ENCODE measurements around the gene KCNV2. TPM values are rescaled to one million over a fixed set of nuclear protein-coding genes. Genes with fewer than 3 reads are reported as not detected.
A peak's percentile ranks its signal among the peaks of the same experiment; 100 is the strongest.

KCNV2 gene
- 1.8 TPM for polyA plus RNA-seq (2012; ENCODE audit: insufficient read depth, insufficient read length, low read depth)

DNA sequence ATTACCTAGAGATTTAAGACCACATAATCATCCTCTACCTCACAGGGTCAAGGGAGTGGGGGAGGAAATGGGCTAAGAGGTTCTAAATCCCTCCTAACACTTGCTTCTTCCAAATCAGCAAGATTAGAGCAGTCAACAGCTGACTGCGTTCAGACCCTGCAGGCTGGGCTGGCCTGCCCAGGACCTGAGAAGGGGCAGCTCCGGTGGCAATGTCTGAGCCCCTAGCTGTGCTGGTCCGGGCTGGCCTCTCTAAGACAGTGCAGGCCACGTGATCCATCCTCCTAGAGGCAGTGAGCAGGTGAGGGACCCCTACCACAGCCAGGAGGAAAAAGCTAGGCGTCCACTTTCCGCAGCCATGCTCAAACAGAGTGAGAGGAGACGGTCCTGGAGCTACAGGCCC lies at the start of gene KCNV2:
KCNV2 (plus strand) TSS at position 126 of the 400 bp plus-strand sequence; CDS start at position 356, 230 bp downstream.
- no peaks in the 10 kb centered on the region for H3K4me1 ChIP-seq
- no peak for TF ChIP-seq CTCF (IDR thresholded peaks at IDR 0.05; ENCODE audit: low read depth, low read length)
- DNase-seq, result no peak
- H3K36me3 ChIP-seq, result peaks cover 16% of the 10 kb centered on the region; the same call in 1 of the 2 replicates
- no peaks in the 10 kb centered on the region for H3K27me3 ChIP-seq
- H3K4me3 ChIP-seq (ENCODE audit: low read depth, low read length), result no peak within 1 kb of the TSS
- H3K9me3 ChIP-seq, result no peaks in the 10 kb centered on the region

GRCh38 chr9:2673161-2673560 lies 44.1 kb upstream of the KCNV2 start:
- no peaks in the 10 kb centered on the region for H3K9me3 ChIP-seq
- TF ChIP-seq CTCF (IDR thresholded peaks at IDR 0.05; ENCODE audit: low read depth, low read length), result no peak
- H3K4me1 ChIP-seq, result peaks cover 10% of the 10 kb centered on the region
- H3K4me3 ChIP-seq (ENCODE audit: low read depth, low read length), result no peak overlapping the region
- H3K36me3 ChIP-seq, result no peaks in the 10 kb centered on the region
- no peak for DNase-seq
- H3K27me3 ChIP-seq, result no peaks in the 10 kb centered on the region

GRCh38 chr9:2674141-2674824 lies 43.0 kb upstream of the KCNV2 start:
- no peak for DNase-seq
- H3K9me3 ChIP-seq, result no peaks in the 10 kb centered on the region
- H3K4me3 ChIP-seq (ENCODE audit: low read depth, low read length), result no peak overlapping the region

GRCh38 chr9:2675834-2676233 lies 41.5 kb upstream of the KCNV2 start:
- peaks cover 10% of the 10 kb centered on the region for H3K4me1 ChIP-seq
- TF ChIP-seq CTCF (IDR thresholded peaks at IDR 0.05; ENCODE audit: low read depth, low read length), result no peak

More at GRCh38 chr9:2674141-2674824, 43.0 kb upstream of the KCNV2 start:
- Histone ChIP-seq H3K4me1 (peaks cover 10% of the 10 kb centered on the region), H3K27me3 (no peaks in the 10 kb centered on the region), H3K36me3 (no peaks in the 10 kb centered on the region)
- TF ChIP-seq CTCF (IDR thresholded peaks at IDR 0.05; ENCODE audit: low read depth, low read length), result no peak

GRCh38 chr9:2676466-2676865 lies 40.8 kb upstream of the KCNV2 start:
- DNase-seq, result peak; percentile 43
- TF ChIP-seq CTCF (IDR thresholded peaks at IDR 0.05; ENCODE audit: low read depth, low read length), result no peak
- H3K27me3 ChIP-seq, result no peaks in the 10 kb centered on the region
- no peaks in the 10 kb centered on the region for H3K9me3 ChIP-seq
- no peaks in the 10 kb centered on the region for H3K36me3 ChIP-seq
- H3K4me1 ChIP-seq, result peaks cover 10% of the 10 kb centered on the region
- no peak overlapping the region for H3K4me3 ChIP-seq (ENCODE audit: low read depth, low read length)

More at GRCh38 chr9:2675834-2676233, 41.5 kb upstream of the KCNV2 start:
- H3K27me3 ChIP-seq, result no peaks in the 10 kb centered on the region
- H3K36me3 ChIP-seq, result no peaks in the 10 kb centered on the region
- H3K4me3 ChIP-seq (ENCODE audit: low read depth, low read length), result no peak overlapping the region
- no peaks in the 10 kb centered on the region for H3K9me3 ChIP-seq
- no peak for DNase-seq
